Activated CD8-positive, alpha-beta memory T cell treated with anti-CD3 and anti-CD28 coated beads, Interleukin-2, amount 10 ng/mL, durations not matched to agents 7 days and 5 days (primary cell): ENCODE measurements around the gene MAML3. TPM values are rescaled to one million over a fixed set of nuclear protein-coding genes. Genes with fewer than 3 reads are reported as not detected.

Source experiments
- ATAC-seq: fragments of 150-1000 bp; cut with Tn5 transposase; one replicate; pipeline ENCODE4 v1.10.0; 2021; ENCODE audit warnings: moderate library complexity
- CTCF ChIA-PET: fragments of 350-600 bp; sonication (Branson Sonifier 250); formaldehyde crosslinking; loops from one replicate; lab custom pipeline; 2021; ENCODE audit warnings: antibody characterized with exemption; lab: Charles Lee
- DNase-seq: peaks from one replicate; pipeline ENCODE4 v3.0.0-alpha.2; 2020
- H3K27ac Mint-ChIP-seq: one replicate; pipeline ENCODE4 v1.8.0; 2021; ENCODE audit warnings: mild to moderate bottlenecking, mixed read lengths
- H3K27me3 Mint-ChIP-seq: one replicate; pipeline ENCODE4 v1.8.0; 2021; ENCODE audit warnings: mixed read lengths
- H3K36me3 Mint-ChIP-seq: one replicate; pipeline ENCODE4 v1.8.0; 2021; ENCODE audit warnings: mild to moderate bottlenecking, mixed read lengths
- H3K4me1 Mint-ChIP-seq: one replicate; pipeline ENCODE4 v1.8.0; 2021; ENCODE audit warnings: mixed read lengths
- H3K4me3 Mint-ChIP-seq: one replicate; pipeline ENCODE4 v1.8.0; 2021; ENCODE audit warnings: mild to moderate bottlenecking, moderate library complexity, mixed read lengths
- H3K9me3 Mint-ChIP-seq: one replicate; pipeline ENCODE4 v1.8.0; 2022; ENCODE audit warnings: low read depth, mixed read lengths
- total RNA-seq, 2 experiments: library from RNA; stranded (reverse); gene quantifications; one replicate each; pipeline ENCODE4 v1.2.3, GENCODE V29; 2021

Gene MAML3
- total RNA-seq, 2 experiments from 2014 or later = 1.8 to 4.3 TPM

- Mint-ChIP-seq H3K27me3 (peaks cover 38% of the 10 kb centered on the region), H3K9me3 (no peaks in the 10 kb centered on the region), H3K36me3 (no peaks in the 10 kb centered on the region), H3K4me3 (no peak overlapping the region), H3K4me1 (no peaks in the 10 kb centered on the region), H3K27ac (no peak overlapping the region)
- DNase-seq (no peak), ATAC-seq (no peak)
- CTCF ChIA-PET = no interaction called here
Measured at GRCh38 chr4:139791681-139792080, 362.3 kb downstream of the MAML3 start.

- Mint-ChIP-seq H3K27me3 (peaks cover 33% of the 10 kb centered on the region), H3K4me1 (no peaks in the 10 kb centered on the region), H3K9me3 (no peaks in the 10 kb centered on the region), H3K36me3 (no peaks in the 10 kb centered on the region), H3K4me3 (no peak overlapping the region), H3K27ac (no peak overlapping the region)
- DNase-seq (no peak), ATAC-seq (no peak)
- CTCF ChIA-PET = no interaction called here
Measured at GRCh38 chr4:139790291-139790690, 363.7 kb downstream of the MAML3 start.

GRCh38 chr4:139789096-139789654, 364.8 kb downstream of the MAML3 start:
- Mint-ChIP-seq H3K27me3 (peaks cover 32% of the 10 kb centered on the region), H3K4me1 (no peaks in the 10 kb centered on the region), H3K27ac (no peak overlapping the region), H3K36me3 (no peaks in the 10 kb centered on the region), H3K4me3 (no peak overlapping the region), H3K9me3 (no peaks in the 10 kb centered on the region)
- CTCF ChIA-PET = interaction anchor here (0.5 kb wide), 1 partner anchor 263 kb away, joined by 4 read pairs; no protein-coding TSS in a partner anchor
- no peak for DNase-seq
- ATAC-seq = no peak

DNA sequence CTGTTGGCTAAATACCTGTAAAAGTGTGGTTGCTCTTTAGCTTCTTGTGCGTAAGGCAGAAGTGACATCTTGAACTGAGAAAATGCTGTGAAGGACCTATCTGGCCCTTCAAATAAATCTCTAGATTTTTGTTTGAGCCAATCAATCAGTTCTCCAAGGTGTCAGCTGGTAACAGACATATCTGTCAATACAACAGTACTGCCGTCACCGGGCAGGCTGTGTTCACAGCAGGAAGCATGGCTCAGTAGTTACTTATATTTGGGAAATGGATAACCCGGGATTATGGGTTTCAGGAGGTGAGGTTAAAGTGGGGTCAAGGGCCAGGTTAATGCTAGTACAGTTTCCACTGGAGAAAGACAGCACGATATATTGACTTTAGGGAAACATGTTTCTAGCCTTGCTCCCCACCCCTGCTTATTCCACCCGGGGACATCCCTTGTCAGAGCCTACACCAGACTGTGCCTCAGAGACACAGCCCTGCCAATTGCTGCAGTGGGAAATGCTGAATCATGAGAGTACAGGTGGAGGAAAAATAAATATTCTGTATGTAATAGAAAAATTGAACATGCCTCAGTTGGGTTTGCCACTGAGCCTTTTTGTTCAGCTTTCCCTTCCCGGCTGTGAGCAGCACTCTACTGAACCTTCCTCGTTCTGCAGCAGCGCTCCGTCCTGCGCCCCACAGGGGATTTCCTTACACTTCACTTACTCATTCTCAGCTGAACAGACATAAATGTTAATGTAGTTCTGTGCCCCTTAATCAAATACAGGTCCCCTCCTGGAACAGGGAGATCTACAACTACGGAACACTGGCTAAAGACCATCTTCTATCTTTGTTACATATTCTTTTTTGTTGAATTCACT, 367.3 kb downstream of the MAML3 start:
- H3K4me3 Mint-ChIP-seq = no peak overlapping the region

GRCh38 chr4:139785356-139785755, 368.6 kb downstream of the MAML3 start:
- Mint-ChIP-seq H3K4me1 (no peaks in the 10 kb centered on the region), H3K27me3 (peaks cover 23% of the 10 kb centered on the region), H3K27ac (no peak overlapping the region), H3K4me3 (no peak overlapping the region), H3K9me3 (no peaks in the 10 kb centered on the region), H3K36me3 (no peaks in the 10 kb centered on the region)
- no peak for DNase-seq
- CTCF ChIA-PET = no interaction called here
- ATAC-seq = no peak

More for the DNA sequence above, 367.3 kb downstream of the MAML3 start:
- Mint-ChIP-seq H3K27ac (no peak overlapping the region), H3K27me3 (peaks cover 28% of the 10 kb centered on the region), H3K4me1 (no peaks in the 10 kb centered on the region), H3K36me3 (no peaks in the 10 kb centered on the region), H3K9me3 (no peaks in the 10 kb centered on the region)
- CTCF ChIA-PET = interaction anchor here (0.6 to 0.9 kb wide), 2 partner anchors 20 to 47 kb away, joined by 3 read pairs; no protein-coding TSS in a partner anchor
- DNase-seq (no peak), ATAC-seq (no peak)

- CTCF ChIA-PET = no interaction called here
- no peak for DNase-seq
- Mint-ChIP-seq H3K9me3 (no peaks in the 10 kb centered on the region), H3K4me3 (no peak overlapping the region), H3K27me3 (peaks cover 12% of the 10 kb centered on the region), H3K27ac (no peak overlapping the region), H3K36me3 (no peaks in the 10 kb centered on the region), H3K4me1 (no peaks in the 10 kb centered on the region)
- ATAC-seq = no peak
Measured at GRCh38 chr4:139783741-139784484, 370.1 kb downstream of the MAML3 start.

- peaks cover 5% of the 10 kb centered on the region for H3K27me3 Mint-ChIP-seq
- H3K27ac Mint-ChIP-seq = no peak overlapping the region
- H3K9me3 Mint-ChIP-seq = no peaks in the 10 kb centered on the region
- no peaks in the 10 kb centered on the region for H3K4me1 Mint-ChIP-seq
- H3K36me3 Mint-ChIP-seq = no peaks in the 10 kb centered on the region
- CTCF ChIA-PET = no interaction called here
- ATAC-seq = no peak
- no peak for DNase-seq
- no peak overlapping the region for H3K4me3 Mint-ChIP-seq
Measured at GRCh38 chr4:139782926-139783522, 371.0 kb downstream of the MAML3 start.

DNA sequence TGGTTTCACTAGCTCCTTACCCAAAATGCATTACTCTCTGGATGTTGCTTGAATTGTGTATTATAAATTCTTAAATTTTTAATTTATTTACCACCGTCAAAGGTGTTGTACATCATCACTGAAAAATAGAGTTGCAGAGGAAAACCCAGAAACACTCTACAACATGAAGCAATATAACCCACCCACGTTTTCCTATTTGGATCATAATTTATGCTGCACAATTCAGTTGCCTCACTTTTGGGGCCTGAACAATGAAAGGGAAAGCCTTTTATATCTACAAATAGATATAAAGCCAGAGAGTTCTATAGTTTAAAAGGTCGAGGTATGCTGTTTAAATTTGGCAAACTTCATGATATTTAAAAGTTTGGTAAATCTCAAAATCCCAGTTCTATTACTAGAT, 372.9 kb downstream of the MAML3 start:
- Mint-ChIP-seq H3K27me3 (no peaks in the 10 kb centered on the region), H3K4me1 (no peaks in the 10 kb centered on the region), H3K9me3 (no peaks in the 10 kb centered on the region), H3K27ac (no peak overlapping the region), H3K36me3 (no peaks in the 10 kb centered on the region), H3K4me3 (no peak overlapping the region)
- DNase-seq = no peak
- no peak for ATAC-seq
- CTCF ChIA-PET = no interaction called here

- DNase-seq (no peak), ATAC-seq (no peak)
- CTCF ChIA-PET = no interaction called here
- Mint-ChIP-seq H3K36me3 (no peaks in the 10 kb centered on the region), H3K9me3 (no peaks in the 10 kb centered on the region), H3K27me3 (peaks cover 4% of the 10 kb centered on the region), H3K4me1 (no peaks in the 10 kb centered on the region), H3K4me3 (no peak overlapping the region), H3K27ac (no peak overlapping the region)
Measured at GRCh38 chr4:139779691-139780090, 374.3 kb downstream of the MAML3 start.

- no peak overlapping the region for H3K4me3 Mint-ChIP-seq
- peaks cover 9% of the 10 kb centered on the region for H3K27me3 Mint-ChIP-seq
- no peaks in the 10 kb centered on the region for H3K4me1 Mint-ChIP-seq
- H3K9me3 Mint-ChIP-seq = no peaks in the 10 kb centered on the region
- H3K27ac Mint-ChIP-seq = no peak overlapping the region
- no peaks in the 10 kb centered on the region for H3K36me3 Mint-ChIP-seq
- CTCF ChIA-PET = no interaction called here
- no peak for ATAC-seq
- DNase-seq = no peak
Measured at GRCh38 chr4:139777757-139778156, 376.2 kb downstream of the MAML3 start.

GRCh38 chr4:139776235-139776634, 377.7 kb downstream of the MAML3 start:
- ATAC-seq = no peak
- Mint-ChIP-seq H3K4me3 (no peak overlapping the region), H3K4me1 (no peaks in the 10 kb centered on the region), H3K27ac (no peak overlapping the region), H3K9me3 (no peaks in the 10 kb centered on the region), H3K27me3 (peaks cover 9% of the 10 kb centered on the region), H3K36me3 (no peaks in the 10 kb centered on the region)
- DNase-seq = no peak
- CTCF ChIA-PET = no interaction called here

DNA sequence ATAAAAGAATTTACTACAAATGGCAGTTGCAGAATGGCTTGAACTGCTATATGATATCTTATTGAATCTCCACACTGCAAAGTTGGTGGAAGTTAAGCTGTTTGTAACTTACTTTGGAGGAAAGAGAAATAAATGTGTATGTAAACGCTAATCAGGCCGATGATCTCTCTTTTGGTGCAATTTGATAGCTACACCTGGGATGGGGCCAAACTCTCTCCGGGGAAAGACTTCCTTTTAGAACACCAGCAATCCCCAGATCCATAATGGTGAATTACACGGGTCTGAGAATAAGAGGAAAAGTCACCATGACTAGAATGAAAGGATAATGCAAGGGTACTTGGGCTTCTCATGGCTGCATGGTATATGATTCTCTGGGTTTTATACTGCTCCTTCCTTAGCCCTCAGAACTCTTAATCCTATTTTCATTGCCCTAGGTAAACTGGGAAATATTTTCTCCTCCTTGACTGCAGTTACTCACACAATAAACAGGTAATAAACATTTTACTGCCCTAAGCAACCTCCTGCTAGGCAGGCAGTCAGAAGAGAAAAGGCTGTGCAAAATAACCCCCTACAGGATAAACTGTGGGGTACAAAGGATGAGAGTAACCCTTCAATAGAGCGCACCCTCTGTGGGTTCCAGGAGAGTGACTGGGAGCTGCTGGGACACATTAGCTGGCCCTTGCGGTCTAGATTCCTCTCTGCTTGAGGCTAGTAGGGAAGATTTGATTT, 379.1 kb downstream of the MAML3 start:
- ATAC-seq = no peak
- H3K9me3 Mint-ChIP-seq = no peaks in the 10 kb centered on the region
- CTCF ChIA-PET = no interaction called here
- no peak overlapping the region for H3K4me3 Mint-ChIP-seq
- peaks cover 9% of the 10 kb centered on the region for H3K27me3 Mint-ChIP-seq
- no peak for DNase-seq
- no peaks in the 10 kb centered on the region for H3K4me1 Mint-ChIP-seq
- H3K36me3 Mint-ChIP-seq = no peaks in the 10 kb centered on the region
- no peak overlapping the region for H3K27ac Mint-ChIP-seq
